Suprapubic skin (tissue), 4 donors: ENCODE data around the gene SRGAP1.

Source experiments
- CTCF ChIP-seq, 2 donors: fragments of 200-600 bp in 1 of 2; fragments of 450-650 bp in 1 of 2; sonication (generic) in 1 of 2; IDR thresholded peaks; one replicate each; pipeline ENCODE4 v1.5.1; 2016 to 2019; ENCODE audit warnings: antibody characterized with exemption in 2 of 2, mild to moderate bottlenecking in 1 of 2, moderate library complexity in 1 of 2
- POLR2A ChIP-seq, 2 donors: fragments of 450-650 bp; IDR thresholded peaks; one replicate each; pipeline ENCODE4 v1.6.1; 2017; ENCODE audit warnings: antibody characterized with exemption in 2 of 2, mild to moderate bottlenecking in 2 of 2, moderate library complexity in 2 of 2
- POLR2AphosphoS5 ChIP-seq, 3 donors: sonication (generic); formaldehyde crosslinking; IDR thresholded peaks; one replicate each; pipeline ENCODE4 v1.6.1; 2017; ENCODE audit warnings: antibody characterized with exemption in 3 of 3

GRCh38 chr12:63816031-63816430, 28.5 kb upstream of the SRGAP1 start:
- TF ChIP-seq POLR2A (IDR thresholded peaks at IDR 0.05) (no peak), CTCF (IDR thresholded peaks at IDR 0.05) (no peak), POLR2AphosphoS5 (IDR thresholded peaks at IDR 0.05) (no peak)
